ENCODE results near the gene CLEC2A.
"Not testable (repeated sequence)": the region's sequence is repeated elsewhere in the genome, so short reads cannot be mapped to it uniquely, and the experiment has no call there.

Gene CLEC2A

DNA sequence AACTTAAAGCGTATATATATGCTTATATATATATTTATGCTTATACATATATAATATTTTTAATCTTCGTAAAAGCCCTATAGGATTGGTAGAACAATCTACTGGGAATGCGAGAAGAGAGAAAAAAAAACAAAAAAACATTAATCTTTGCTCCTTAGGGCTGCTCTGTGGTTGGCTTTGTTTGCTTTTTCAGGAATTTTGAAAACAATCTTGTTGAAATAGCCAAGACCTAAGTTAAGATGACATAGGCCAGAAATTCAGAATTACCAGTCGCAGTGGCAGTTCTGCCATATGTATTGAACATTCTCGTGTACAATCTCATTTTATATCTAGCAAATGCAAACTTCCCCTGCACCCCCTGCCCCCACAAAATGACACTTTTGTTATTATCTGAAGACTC lies 50.2 kb downstream of the CLEC2A start:
- H3K4me1 ChIP-seq (ENCODE audit: insufficient read depth, low read length) = peaks cover 14% of the 10 kb centered on the region
- H3K4me3 ChIP-seq (ENCODE audit: low read depth in 1 of 2, low read length in 2 of 2) = no peak overlapping the region
- H3K9ac ChIP-seq (ENCODE audit: low read depth, low read length) = no peak overlapping the region
- H3K27me3 ChIP-seq (ENCODE audit: insufficient read depth, low read length, poor library complexity) = no peaks in the 10 kb centered on the region
- TF ChIP-seq EZH2 (IDR thresholded peaks at IDR 0.05; ENCODE audit: borderline replicate concordance, low read depth, low read length, severe bottlenecking) = no peak
- ATAC-seq (ENCODE audit: insufficient read depth, low read depth) (no peak), DNase-seq (no peak)
- no peaks in the 10 kb centered on the region for H3K9me3 ChIP-seq (ENCODE audit: insufficient read depth, low read length, severe bottlenecking)
- no peak overlapping the region for H3K27ac ChIP-seq (ENCODE audit: low read length)
- H3K79me2 ChIP-seq (ENCODE audit: insufficient read depth, low read length) = no peaks in the 10 kb centered on the region
- H3K36me3 ChIP-seq (ENCODE audit: insufficient read depth, low read length) = no peaks in the 10 kb centered on the region
- H4K20me1 ChIP-seq (ENCODE audit: insufficient read depth, low read length) = no peaks in the 10 kb centered on the region
- no peak overlapping the region for H3K4me2 ChIP-seq (ENCODE audit: insufficient read depth, low read length)
- no peak overlapping the region for H2AFZ ChIP-seq (ENCODE audit: low read depth, low read length)

DNA sequence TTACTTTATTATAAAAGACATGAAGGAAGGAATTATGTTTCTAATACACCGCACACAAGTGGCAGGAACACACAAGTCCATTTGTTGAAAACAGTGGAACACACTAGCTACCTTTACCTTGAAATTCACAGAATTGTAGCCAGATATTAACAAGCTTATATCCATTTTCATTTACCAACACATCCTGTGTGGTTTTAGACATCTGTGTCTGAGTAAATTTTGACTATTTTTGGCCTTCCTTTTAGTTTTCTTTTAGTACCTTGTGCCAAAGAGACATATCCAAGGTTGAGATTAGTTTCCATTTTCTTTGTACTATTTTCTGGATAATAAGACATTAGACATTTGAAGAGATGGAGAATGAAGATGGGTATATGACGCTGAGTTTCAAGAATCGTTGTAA lies 50.9 kb downstream of the CLEC2A start, which contains the start of gene KLRF2:
Gene KLRF2 (plus strand): TSS at position 244 of the 400 bp plus-strand sequence. CDS start 107 bp downstream, at position 351.
- no peaks in the 10 kb centered on the region for H4K20me1 ChIP-seq (ENCODE audit: insufficient read depth, low read length)
- no peak for DNase-seq
- no peak within 1 kb of the TSS for H3K4me3 ChIP-seq (ENCODE audit: low read depth in 1 of 2, low read length in 2 of 2)
- H3K9me3 ChIP-seq (ENCODE audit: insufficient read depth, low read length, severe bottlenecking) = no peaks in the 10 kb centered on the region
- no peak for TF ChIP-seq CTCF (IDR thresholded peaks at IDR 0.05; ENCODE audit: borderline replicate concordance, extremely low read depth, low read length, poor library complexity, severe bottlenecking)
- TF ChIP-seq EZH2 (IDR thresholded peaks at IDR 0.05; ENCODE audit: borderline replicate concordance, low read depth, low read length, severe bottlenecking) = no peak
- H3K4me2 ChIP-seq (ENCODE audit: insufficient read depth, low read length) = no peak within 1 kb of the TSS
- H3K27me3 ChIP-seq (ENCODE audit: insufficient read depth, low read length, poor library complexity) = no peaks in the 10 kb centered on the region
- no peak within 1 kb of the TSS for H2AFZ ChIP-seq (ENCODE audit: low read depth, low read length)
- peaks cover 14% of the 10 kb centered on the region for H3K4me1 ChIP-seq (ENCODE audit: insufficient read depth, low read length)
- no peaks in the 10 kb centered on the region for H3K36me3 ChIP-seq (ENCODE audit: insufficient read depth, low read length)
- no peak within 1 kb of the TSS for H3K27ac ChIP-seq (ENCODE audit: low read length)
- H3K9ac ChIP-seq (ENCODE audit: low read depth, low read length) = no peak within 1 kb of the TSS
- ATAC-seq (ENCODE audit: insufficient read depth, low read depth) = peak; percentile 57; the same call in 1 of the 3 replicates
- no peaks in the 10 kb centered on the region for H3K79me2 ChIP-seq (ENCODE audit: insufficient read depth, low read length)

- Histone ChIP-seq H3K4me2 (ENCODE audit: insufficient read depth, low read length) (no peak overlapping the region), H3K79me2 (ENCODE audit: insufficient read depth, low read length) (no peaks in the 10 kb centered on the region), H3K9me3 (ENCODE audit: insufficient read depth, low read length, severe bottlenecking) (no peaks in the 10 kb centered on the region), H3K36me3 (ENCODE audit: insufficient read depth, low read length) (no peaks in the 10 kb centered on the region), H2AFZ (ENCODE audit: low read depth, low read length) (no peak overlapping the region), H3K4me3 (ENCODE audit: low read depth in 1 of 2, low read length in 2 of 2) (no peak overlapping the region), H3K4me1 (ENCODE audit: insufficient read depth, low read length) (peaks cover 14% of the 10 kb centered on the region), H3K27ac (ENCODE audit: low read length) (no peak overlapping the region), H3K9ac (ENCODE audit: low read depth, low read length) (no peak overlapping the region), H3K27me3 (ENCODE audit: insufficient read depth, low read length, poor library complexity) (no peaks in the 10 kb centered on the region), H4K20me1 (ENCODE audit: insufficient read depth, low read length) (no peaks in the 10 kb centered on the region)
- TF ChIP-seq EZH2 (IDR thresholded peaks at IDR 0.05; ENCODE audit: borderline replicate concordance, low read depth, low read length, severe bottlenecking) (no peak), CTCF (IDR thresholded peaks at IDR 0.05; ENCODE audit: borderline replicate concordance, extremely low read depth, low read length, poor library complexity, severe bottlenecking) (no peak)
- ATAC-seq (ENCODE audit: insufficient read depth, low read depth) = no peak
- no peak for DNase-seq
These were observed 51.6 kb downstream of the CLEC2A start for GRCh38 chr12:9880532-9881078.

GRCh38 chr12:9876120-9876519 lies 56.0 kb downstream of the CLEC2A start:
- H3K4me2 ChIP-seq (ENCODE audit: insufficient read depth, low read length); H3K4me3 ChIP-seq (ENCODE audit: low read depth in 1 of 2, low read length in 2 of 2); H3K79me2 ChIP-seq (ENCODE audit: insufficient read depth, low read length); H3K9ac ChIP-seq (ENCODE audit: low read depth, low read length); H2AFZ ChIP-seq (ENCODE audit: low read depth, low read length); ATAC-seq (ENCODE audit: insufficient read depth, low read depth); H3K27ac ChIP-seq (ENCODE audit: low read length); H4K20me1 ChIP-seq (ENCODE audit: insufficient read depth, low read length); H3K9me3 ChIP-seq (ENCODE audit: insufficient read depth, low read length, severe bottlenecking); DNase-seq; H3K36me3 ChIP-seq (ENCODE audit: insufficient read depth, low read length); H3K27me3 ChIP-seq (ENCODE audit: insufficient read depth, low read length, poor library complexity): not testable (repeated sequence)
- peaks cover 17% of the 10 kb centered on the region for H3K4me1 ChIP-seq (ENCODE audit: insufficient read depth, low read length)

All from DND-41 (cell line).